Measurements from ENCODE around the gene SUSD6.

The SUSD6 gene

DNA sequence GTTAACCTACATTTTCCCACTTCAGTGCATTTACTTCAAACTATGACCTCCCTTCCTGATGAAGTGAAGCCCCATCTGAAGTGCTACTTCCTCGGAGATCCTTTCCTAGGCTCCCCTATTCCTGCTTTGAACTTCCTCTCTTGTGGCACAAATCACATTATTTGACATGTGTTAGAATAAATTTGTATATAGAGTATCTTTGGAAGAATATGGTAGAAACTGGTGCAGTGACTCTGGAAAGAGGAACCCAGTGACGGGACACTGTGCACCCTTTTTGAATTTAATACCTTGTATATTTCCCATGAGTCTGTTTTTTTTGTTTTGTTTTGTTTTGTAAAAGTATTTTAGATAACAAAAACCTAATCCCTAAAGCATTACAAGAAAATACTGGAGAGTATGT is 89.2 kb downstream of the SUSD6 start:
- no peak for TF ChIP-seq POLR2AphosphoS5 (IDR thresholded peaks at IDR 0.05; ENCODE audit: low read depth)
- TF ChIP-seq SPI1 (IDR thresholded peaks at IDR 0.05; ENCODE audit: borderline replicate concordance, low read depth), result peak; percentile 44; the same call in 1 of the 2 replicates
- no peak for DNase-seq (ENCODE audit: low read depth in 1 of 2, low spot score in 1 of 2)
- Histone ChIP-seq H3K27ac (replicated peaks) (no peak overlapping the region), H3K27me3 (ENCODE audit: insufficient read depth, poor library complexity, severe bottlenecking) (no peaks in the 10 kb centered on the region), H3K4me3 (replicated peaks; ENCODE audit: insufficient read depth, low read length) (no peak overlapping the region)

DNA sequence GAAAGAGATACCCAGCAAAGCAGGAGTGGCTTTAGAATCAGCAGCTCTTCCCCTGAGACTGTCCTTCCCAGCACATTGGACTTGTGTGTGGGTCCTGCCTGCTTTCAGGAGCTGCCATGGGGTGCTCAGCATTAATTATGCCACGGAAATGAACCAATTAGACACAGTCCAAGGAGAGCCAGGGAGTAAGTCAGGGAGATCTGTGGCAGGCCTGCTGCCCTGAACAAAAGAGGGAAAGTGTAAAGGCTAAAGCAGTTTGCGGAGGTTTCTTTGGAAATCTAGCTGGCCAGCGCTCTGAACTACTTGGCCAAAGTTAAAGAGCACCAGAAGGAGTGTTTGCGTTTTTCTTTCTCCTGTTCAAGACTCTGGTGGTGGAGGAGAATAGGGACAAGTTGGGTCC is 89.9 kb downstream of the SUSD6 start:
- TF ChIP-seq, protein P1, sequence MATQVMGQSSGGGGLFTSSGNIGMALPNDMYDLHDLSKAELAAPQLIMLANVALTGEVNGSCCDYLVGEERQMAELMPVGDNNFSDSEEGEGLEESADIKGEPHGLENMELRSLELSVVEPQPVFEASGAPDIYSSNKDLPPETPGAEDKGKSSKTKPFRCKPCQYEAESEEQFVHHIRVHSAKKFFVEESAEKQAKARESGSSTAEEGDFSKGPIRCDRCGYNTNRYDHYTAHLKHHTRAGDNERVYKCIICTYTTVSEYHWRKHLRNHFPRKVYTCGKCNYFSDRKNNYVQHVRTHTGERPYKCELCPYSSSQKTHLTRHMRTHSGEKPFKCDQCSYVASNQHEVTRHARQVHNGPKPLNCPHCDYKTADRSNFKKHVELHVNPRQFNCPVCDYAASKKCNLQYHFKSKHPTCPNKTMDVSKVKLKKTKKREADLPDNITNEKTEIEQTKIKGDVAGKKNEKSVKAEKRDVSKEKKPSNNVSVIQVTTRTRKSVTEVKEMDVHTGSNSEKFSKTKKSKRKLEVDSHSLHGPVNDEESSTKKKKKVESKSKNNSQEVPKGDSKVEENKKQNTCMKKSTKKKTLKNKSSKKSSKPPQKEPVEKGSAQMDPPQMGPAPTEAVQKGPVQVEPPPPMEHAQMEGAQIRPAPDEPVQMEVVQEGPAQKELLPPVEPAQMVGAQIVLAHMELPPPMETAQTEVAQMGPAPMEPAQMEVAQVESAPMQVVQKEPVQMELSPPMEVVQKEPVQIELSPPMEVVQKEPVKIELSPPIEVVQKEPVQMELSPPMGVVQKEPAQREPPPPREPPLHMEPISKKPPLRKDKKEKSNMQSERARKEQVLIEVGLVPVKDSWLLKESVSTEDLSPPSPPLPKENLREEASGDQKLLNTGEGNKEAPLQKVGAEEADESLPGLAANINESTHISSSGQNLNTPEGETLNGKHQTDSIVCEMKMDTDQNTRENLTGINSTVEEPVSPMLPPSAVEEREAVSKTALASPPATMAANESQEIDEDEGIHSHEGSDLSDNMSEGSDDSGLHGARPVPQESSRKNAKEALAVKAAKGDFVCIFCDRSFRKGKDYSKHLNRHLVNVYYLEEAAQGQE (IDR thresholded peaks at IDR 0.05; ENCODE audit: insufficient replicate concordance, low read depth), result no peak
- TF ChIP-seq POLR2AphosphoS5 (IDR thresholded peaks at IDR 0.05; ENCODE audit: low read depth) (no peak), GABPA (IDR thresholded peaks at IDR 0.05; ENCODE audit: low read depth) (no peak), SPI1 (IDR thresholded peaks at IDR 0.05; ENCODE audit: borderline replicate concordance, low read depth) (no peak)
- TF ChIP-seq, protein P2, sequence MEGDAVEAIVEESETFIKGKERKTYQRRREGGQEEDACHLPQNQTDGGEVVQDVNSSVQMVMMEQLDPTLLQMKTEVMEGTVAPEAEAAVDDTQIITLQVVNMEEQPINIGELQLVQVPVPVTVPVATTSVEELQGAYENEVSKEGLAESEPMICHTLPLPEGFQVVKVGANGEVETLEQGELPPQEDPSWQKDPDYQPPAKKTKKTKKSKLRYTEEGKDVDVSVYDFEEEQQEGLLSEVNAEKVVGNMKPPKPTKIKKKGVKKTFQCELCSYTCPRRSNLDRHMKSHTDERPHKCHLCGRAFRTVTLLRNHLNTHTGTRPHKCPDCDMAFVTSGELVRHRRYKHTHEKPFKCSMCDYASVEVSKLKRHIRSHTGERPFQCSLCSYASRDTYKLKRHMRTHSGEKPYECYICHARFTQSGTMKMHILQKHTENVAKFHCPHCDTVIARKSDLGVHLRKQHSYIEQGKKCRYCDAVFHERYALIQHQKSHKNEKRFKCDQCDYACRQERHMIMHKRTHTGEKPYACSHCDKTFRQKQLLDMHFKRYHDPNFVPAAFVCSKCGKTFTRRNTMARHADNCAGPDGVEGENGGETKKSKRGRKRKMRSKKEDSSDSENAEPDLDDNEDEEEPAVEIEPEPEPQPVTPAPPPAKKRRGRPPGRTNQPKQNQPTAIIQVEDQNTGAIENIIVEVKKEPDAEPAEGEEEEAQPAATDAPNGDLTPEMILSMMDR (IDR thresholded peaks at IDR 0.05; ENCODE audit: insufficient read depth, low read length), result no peak
- no peak overlapping the region for H3K27ac ChIP-seq (replicated peaks)
- H3K27me3 ChIP-seq (ENCODE audit: insufficient read depth, poor library complexity, severe bottlenecking), result no peaks in the 10 kb centered on the region
- DNase-seq (ENCODE audit: low read depth in 1 of 2, low spot score in 1 of 2), result no peak
- no peak overlapping the region for H3K4me3 ChIP-seq (replicated peaks; ENCODE audit: insufficient read depth, low read length)

DNA sequence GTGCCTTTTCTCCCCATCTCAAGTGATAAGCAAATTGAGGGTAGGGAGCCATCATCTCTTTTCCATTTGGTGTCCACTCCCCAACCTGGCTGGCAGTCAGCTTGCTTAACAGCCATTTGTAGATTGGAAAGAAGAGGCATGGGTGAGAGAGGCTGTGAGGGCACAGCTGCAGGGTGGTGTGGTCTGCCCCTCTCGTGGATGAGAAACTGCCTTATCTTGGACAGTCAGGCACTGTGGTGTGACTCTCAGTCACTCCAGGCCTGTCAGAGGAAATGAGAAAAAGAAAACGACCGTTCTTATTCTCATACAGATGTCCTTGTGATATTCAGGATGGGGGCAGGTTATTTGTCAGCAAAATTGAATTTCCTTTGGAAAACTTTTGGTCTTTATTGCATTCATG is 90.5 kb downstream of the SUSD6 start:
- peak in 1 of 2 experiments; percentile 30 for DNase-seq (ENCODE audit: low read depth in 1 of 2, low spot score in 1 of 2)
- H3K27me3 ChIP-seq (ENCODE audit: insufficient read depth, poor library complexity, severe bottlenecking), result no peaks in the 10 kb centered on the region
- peak overlapping the region; percentile 70 for H3K27ac ChIP-seq (replicated peaks)
- H3K4me3 ChIP-seq (replicated peaks; ENCODE audit: insufficient read depth, low read length), result no peak overlapping the region
- no peak for TF ChIP-seq SPI1 (IDR thresholded peaks at IDR 0.05; ENCODE audit: borderline replicate concordance, low read depth)
- TF ChIP-seq, protein P2 (IDR thresholded peaks at IDR 0.05; ENCODE audit: insufficient read depth, low read length), result no peak
- TF ChIP-seq, protein P1 (IDR thresholded peaks at IDR 0.05; ENCODE audit: insufficient replicate concordance, low read depth), result no peak
- no peak for TF ChIP-seq POLR2AphosphoS5 (IDR thresholded peaks at IDR 0.05; ENCODE audit: low read depth)
- TF ChIP-seq GABPA (IDR thresholded peaks at IDR 0.05; ENCODE audit: low read depth), result no peak

DNA sequence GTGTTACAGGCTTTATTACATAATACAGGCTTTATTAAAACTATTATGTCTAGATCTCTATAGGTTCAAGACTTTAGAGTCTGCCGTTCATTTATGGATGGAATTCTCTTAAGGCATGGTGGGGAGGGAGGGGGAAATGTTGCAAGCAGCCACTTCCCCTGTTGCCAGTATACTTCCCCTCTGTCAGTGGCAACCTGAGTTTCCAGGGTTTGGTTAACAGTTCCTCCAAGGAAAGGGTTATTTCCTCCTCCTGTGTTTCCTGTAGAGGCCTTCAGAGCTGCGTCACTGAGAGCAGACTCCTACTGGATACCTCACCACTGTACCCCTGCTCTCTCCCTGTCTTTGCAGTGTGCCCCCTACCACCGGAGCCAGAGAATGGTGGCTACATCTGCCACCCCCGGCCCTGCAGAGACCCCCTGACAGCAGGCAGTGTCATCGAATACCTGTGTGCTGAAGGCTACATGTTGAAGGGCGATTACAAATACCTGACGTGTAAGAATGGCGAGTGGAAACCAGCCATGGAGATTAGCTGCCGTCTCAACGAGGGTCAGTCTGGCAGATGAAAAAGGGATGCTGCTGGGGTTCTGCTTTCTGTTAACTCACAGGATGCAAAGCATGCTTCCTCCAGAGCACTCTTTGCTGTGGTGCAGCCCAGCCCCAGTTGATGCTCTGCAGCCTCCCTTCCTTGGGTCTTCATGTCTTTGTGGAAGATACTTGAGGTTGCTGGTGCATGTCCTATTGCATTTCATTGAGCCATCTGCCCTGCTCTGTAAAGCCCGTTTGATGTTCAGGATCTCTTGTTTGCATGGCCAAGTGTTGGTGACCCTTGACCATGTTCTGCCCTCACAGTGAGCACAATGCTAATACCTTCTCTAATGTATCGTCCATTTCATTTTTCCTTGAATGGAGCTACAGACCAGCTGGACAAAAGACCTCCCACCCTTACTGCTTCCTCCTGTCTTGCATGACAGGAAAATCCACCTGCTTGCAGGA is 91.9 kb downstream of the SUSD6 start:
- DNase-seq (ENCODE audit: low read depth in 1 of 2, low spot score in 1 of 2), result peak; percentile 52 to 67
- Histone ChIP-seq H3K4me3 (replicated peaks; ENCODE audit: insufficient read depth, low read length) (no peak overlapping the region), H3K27me3 (ENCODE audit: insufficient read depth, poor library complexity, severe bottlenecking) (no peaks in the 10 kb centered on the region), H3K27ac (replicated peaks) (peak overlapping the region; percentile 70)
- TF ChIP-seq, protein P2 (IDR thresholded peaks at IDR 0.05; ENCODE audit: insufficient read depth, low read length), result no peak
- no peak for TF ChIP-seq POLR2AphosphoS5 (IDR thresholded peaks at IDR 0.05; ENCODE audit: low read depth)
- peak; percentile 89 for TF ChIP-seq SPI1 (IDR thresholded peaks at IDR 0.05; ENCODE audit: borderline replicate concordance, low read depth)
